ENCODE results near the gene ADRA2C.
A peak's percentile ranks its signal among the peaks of the same experiment; 100 is the strongest.

GRCh38 chr4:3792813-3793212 lies 26.6 kb downstream of the ADRA2C start:
- TF ChIP-seq CTCF (conservative IDR thresholded peaks at IDR 0.05; ENCODE audit: low read length) = peak; percentile 31; the same call in 1 of the 2 replicates
- TF ChIP-seq EZH2phosphoT487 (IDR thresholded peaks at IDR 0.05; ENCODE audit: borderline replicate concordance) = no peak

All from Loucy (cell line).